NCI-H1436 (cell line): Measurements from ENCODE around the gene SLC17A9.

ENCODE experiments used
- DNase-seq: peaks from one replicate; lab custom pipeline; 2025; lab: John Stamatoyannopoulos, UW

Gene SLC17A9

DNA sequence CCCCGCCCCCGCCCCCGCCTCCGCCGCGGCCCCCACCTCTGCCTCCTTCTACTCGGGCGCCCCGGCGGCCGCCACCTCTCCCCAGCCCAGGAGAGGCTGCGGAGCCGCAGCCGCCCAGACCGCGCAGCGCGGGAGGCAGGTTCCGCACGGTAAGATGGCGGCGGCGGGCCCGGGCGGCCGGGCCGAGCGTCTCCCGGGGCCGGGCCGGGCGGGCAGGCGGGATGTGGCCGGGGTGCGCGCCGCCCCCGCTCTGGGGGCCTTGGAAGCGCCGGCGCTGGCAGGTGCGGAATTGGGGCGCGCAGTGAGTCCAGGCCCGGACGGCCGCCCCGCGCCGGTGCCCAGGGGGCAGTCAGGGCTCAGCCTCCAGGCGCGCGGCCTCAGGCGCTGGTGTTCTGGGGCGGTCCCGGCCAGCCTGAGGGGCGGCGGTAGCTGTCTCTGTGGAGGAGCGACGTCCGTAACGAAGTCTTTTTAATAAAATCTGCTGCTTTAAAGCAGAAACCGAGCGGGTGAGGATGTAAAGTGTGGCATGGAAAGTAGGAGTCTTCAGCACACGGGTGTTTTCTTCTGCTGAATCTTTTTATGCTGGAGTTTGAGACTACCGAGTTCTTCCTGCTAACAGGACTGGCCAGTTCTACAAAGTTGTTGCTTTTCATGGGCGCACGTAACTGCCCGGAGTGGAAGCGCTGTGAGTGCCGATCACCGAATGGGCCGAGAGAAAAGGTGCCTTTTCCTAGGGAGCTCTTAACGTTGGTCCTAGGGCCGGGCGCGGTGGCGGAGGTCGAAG, 14.2 kb upstream of the SLC17A9 start, which contains the start of gene GID8:
Gene GID8 (plus strand): TSS at position 43 of the 784 bp plus-strand sequence. CDS start 3,356 bp downstream, outside the sequence.
- DNase-seq = no peak

DNA sequence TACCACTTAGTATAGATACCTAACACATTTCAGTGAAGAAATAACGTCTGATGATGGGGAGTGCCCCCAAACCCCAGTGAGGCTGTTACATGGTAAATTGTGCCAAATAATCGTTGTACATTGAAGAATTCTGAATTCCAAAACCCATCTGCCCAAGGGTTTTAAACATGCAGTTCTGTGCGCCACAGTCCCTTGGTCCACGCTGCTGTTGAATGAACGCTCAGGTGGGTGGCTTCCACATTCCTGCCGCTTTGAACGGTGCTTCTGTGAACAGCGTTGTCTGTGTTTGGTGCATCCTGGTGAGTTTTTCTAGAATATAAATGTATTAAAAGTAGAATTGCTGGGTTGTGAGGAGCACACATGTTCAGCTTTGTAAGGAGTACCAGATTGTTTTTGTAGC, 11.6 kb upstream of the SLC17A9 start:
- no peak for DNase-seq

DNA sequence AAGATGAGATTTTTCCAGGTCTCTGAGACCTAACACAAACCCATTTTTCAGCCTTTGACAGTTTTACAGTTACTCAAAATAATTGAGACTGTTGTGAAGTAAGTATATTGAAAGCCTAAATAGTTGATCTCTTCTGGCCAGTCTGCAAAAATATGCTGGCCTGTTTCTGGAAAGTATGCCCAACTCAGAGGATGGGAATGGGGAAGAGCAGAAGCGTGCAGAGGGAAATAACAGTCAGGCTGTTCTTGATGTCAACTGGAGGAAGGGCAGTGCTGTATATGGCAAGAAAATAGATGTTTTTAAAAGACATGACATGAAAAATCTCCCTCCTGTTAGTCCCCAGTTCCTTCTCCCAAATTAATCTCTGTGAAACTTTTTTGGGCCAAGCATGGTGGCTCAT, 10.7 kb upstream of the SLC17A9 start:
- no peak for DNase-seq

DNA sequence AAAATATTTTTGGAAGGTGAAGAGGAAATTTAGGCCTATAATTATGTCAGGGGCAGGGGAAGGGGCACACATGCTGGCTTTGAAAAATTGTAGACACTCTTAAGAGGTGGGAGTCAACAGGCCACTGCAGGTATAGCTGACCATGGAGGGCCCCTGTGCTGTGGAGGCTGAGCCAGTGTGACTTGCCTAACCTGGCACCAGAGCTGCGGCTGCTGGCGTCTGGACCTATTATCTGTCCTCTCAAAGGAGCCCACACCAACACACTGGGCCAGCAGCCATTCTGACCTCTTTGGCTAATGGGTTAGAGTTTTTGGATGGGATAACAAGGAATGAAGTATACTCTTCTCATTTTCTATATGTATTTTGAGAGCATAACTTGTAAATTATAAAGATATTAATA, 10.1 kb upstream of the SLC17A9 start:
- DNase-seq = no peak

DNA sequence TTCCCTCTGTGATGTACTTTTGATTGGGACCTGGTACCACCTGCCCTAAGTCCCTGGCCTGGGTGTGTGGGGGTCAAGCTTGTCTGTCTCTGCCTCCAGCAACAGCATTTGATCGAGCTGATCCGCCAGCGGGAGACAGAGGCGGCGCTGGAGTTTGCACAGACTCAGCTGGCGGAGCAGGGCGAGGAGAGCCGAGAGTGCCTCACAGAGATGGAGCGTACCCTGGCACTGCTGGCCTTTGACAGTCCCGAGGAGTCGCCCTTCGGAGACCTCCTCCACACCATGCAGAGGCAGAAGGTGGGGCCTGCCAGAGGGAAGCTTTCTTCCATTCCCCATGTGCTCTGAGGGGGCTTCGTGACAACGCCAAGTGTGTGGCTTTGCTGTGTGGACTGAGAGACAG, 9.1 kb upstream of the SLC17A9 start:
- no peak for DNase-seq

DNA sequence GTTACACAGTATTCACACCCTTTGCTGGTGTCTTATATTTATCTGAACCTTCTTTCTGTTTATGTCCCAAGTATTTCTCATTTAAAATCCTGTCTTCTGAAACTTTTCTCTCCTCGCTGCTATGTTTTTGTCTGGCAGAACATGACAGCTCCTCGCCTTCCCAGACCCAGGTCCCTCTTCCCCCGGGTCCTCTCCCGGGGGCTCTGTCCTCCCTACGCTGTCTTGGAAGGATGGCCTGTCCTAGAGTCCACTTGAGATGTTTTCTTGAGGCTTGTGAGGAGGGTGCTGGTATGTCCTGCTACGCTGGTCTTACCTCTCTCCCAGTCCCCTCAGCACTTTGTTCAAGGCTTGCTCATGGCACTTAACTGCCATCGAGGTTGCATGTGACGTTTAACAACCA, 8.3 kb upstream of the SLC17A9 start:
- no peak for DNase-seq

DNA sequence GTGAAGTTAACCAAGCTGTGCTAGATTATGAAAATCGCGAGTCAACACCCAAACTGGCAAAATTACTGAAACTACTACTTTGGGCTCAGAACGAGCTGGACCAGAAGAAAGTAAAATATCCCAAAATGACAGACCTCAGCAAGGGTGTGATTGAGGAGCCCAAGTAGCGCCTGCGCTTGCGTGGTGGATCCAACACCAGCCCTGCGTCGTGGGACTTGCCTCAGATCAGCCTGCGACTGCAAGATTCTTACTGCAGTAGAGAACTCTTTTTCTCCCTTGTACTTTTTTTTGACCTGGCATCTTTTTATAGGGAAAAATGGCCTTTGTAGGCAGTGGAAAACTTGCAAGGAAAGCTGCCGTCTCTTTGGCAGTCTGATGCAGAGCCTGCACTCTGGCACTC, 7.8 kb upstream of the SLC17A9 start:
- no peak for DNase-seq

DNA sequence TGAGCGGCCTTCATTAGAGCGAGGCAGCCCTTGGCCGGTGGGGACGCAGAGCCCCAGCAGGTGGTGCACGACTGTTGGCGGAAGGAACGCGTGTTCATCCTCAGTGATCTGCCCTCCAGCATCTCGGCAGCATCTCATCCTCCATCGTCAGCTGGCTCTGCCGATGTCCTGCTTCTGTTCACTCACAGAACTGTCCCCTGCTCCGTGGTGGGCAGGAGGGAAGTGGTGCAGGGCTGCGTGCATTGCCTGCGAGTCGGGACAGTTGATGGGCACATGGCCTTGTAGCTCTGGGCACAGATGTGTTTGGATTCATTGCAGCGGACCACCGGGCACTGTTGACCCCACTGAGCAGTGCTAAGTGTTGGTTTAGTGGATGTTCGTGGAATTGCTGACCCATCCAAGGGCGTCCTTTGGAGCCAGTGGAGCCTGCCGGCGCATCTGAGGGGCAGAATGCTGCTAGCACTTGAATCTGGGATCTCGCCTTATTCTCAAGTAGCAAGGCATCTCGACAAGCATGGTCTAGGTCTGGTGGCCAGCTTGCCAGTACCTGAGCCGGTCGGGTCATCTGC, 6.7 kb upstream of the SLC17A9 start:
- no peak for DNase-seq

DNA sequence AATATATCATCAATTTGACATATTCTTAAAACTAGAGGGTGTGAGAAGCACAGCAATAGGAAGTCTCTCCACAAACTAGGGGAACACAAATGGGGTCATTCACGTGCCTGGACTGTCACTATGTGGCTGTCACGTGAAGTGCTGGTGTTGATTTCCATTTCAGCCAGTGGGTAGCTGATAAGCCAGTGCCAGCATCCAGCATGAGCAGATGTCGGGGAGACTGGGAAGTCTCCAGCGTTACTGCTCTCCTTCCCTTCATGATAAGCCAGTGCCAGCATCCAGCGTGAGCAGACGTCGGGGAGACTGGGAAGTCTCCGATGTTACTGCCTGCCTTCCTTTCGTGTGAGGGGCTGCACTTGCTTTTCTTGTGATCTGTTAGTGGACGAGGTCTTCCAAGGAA, 5.6 kb upstream of the SLC17A9 start:
- DNase-seq = no peak

DNA sequence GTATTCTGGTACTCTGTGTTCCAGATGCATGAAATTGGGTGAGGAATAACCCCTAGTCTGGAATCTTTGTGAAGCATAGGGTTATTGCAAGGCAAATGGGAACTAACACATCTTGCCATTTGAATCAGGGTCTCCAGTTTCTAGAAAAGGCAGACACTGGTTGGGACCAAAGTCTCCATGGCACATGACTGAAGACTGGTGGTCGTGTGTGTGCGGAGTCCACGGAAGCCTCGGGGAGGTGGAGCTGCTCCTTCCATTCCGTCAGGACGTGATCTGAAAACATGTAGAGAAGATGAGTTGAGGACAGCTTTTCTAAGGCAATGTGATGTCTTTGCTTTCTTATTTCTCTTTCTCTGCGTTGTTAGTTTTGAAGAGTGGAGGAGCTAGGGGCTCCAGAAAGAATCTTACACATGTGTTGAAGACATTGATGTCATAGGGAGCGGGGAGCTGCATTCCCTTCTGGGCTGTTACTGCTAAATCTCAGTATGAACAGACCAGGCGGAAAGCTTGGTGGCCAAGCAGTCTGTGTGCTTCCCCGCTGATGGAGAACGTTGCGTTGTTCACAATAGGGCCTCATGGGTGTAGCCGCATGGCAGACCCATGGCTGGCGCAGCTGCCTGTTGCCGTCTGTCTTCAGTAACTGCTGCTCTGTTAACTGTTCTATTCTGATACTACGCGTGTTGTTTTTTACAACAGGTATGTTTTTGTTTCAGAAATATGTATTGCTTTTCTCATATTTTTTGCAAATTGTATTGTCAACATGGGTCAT, 4.8 kb upstream of the SLC17A9 start:
- no peak for DNase-seq

DNA sequence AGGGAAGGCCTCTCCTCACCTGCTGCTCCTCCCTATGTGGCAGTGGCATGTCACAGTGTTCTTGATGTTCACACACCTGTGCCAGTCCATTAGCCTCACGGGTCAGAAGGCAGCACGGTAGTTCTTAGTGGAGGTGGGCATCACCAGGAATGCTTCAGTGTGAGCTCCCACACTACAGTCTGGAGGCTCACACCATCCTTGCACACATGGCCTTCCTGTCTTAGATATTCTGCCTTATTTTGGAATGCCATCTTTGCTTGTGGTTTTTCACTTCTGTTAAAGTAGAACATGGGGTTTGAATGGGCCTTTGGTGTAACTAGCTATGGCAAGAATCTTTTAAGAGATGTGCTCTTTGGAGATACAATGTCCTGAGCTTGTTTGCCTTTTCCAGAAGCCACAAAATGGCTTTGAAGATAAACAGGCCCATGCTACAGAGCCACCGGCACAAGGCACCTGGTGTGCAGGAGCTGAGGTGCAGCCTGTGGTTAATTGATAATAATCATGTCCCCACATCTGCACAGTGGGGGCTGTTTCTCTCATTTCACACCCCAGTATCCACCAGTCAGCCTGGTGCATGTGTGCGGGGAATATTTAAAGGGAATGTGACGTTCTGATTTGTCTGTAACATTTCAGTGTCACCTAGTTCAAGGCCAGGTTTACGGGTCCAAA, 3.2 kb upstream of the SLC17A9 start:
- no peak for DNase-seq

DNA sequence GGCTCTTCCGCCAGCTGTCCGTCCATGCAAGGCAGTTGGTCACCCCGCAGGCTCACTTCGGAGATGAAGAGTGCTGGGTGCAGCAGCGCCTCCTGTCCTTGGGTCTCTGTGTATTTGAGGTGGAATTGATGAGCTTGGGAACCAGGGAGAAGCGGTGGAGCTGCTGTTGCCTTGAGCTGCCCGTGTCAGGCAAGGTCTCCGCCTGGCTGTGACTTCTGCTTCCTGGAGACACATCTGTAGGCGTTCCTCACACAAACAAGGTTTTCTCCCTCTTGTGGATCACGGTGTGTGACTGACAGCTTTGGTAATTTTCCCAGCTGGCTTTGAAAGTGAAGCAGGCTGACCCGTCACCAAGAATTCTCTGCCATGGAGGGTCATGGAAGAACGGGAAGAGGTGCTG, 2.5 kb upstream of the SLC17A9 start:
- DNase-seq = no peak

DNA sequence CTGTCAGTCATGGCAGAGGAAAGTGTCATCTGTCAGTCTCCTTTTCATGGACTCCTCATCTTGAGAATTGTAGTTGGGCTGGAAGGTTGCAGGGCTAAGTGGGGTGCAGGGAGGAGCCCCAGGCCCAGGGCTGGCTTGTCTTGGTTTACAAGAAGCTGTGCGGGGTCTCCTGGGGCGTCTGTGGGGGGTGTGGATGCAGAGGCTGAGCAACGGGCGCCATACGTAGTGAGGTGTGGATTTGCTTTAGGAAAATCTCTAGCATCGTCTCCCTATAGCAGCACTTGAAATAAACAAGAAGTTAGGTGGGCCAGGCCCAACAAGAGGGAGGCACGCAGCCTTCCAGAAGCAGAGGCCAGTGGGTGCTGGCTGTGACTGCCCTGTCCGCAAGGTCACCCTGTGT, 1.8 kb upstream of the SLC17A9 start:
- no peak for DNase-seq

DNA sequence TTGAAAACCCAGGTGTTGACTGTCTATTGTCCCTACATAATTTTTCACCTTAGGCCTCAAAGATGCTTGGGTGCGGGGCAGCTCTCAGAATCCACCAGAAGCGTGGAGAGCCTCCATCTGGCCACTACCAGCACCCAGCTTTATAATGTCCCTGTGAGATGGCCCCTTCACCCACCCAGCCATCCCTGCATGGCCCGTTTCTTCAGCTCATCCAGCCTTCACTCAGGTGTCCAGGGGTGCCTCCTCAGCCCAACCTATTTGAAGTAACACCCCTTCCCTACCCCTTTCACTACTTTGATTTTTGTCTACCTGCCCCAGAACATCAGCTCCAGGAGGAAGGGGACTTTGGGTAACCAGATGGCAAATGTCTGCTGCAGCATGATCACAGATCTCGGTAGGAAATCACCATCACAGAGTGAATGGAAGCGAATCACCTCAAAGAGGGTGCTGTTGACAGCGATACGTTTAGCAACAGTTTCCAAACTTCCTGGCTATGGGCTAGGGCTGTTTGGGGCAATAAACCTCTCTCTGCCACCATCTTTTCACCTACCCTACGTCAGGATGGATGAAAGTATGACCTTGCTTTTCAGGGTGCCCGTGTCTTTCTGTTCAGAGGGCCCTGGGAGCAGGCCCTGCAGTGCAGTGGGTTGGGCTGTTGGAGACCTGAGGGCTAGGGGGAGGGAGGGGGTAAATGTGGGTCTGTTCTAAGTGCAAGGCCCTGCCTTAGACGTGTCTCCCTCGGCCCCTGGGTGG, 1.2 kb upstream of the SLC17A9 start:
- no peak for DNase-seq

DNA sequence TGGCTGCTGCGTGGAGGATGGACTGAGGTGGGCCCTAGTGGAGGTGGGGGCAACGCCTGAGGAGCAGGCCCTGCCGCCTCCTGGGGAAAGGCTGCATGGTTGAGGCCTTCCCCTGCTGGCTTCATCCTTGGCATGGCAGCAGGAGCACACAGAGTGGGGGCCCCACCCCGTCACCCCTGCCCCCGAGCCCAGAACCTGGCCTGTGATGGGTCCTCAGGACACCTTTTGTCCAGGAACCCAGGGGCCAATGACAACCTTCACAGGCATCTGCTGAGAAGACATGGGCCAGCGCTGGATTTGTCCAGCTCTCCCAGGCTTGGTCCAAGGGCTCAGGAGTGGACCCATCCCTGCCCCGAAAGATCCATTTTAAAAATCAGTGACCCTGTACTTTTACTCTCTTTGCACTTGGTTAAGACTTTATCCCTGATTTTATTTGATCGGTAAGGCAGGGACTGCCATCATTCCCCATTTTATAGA, 575 bp upstream of the SLC17A9 start:
- DNase-seq = no peak

DNA sequence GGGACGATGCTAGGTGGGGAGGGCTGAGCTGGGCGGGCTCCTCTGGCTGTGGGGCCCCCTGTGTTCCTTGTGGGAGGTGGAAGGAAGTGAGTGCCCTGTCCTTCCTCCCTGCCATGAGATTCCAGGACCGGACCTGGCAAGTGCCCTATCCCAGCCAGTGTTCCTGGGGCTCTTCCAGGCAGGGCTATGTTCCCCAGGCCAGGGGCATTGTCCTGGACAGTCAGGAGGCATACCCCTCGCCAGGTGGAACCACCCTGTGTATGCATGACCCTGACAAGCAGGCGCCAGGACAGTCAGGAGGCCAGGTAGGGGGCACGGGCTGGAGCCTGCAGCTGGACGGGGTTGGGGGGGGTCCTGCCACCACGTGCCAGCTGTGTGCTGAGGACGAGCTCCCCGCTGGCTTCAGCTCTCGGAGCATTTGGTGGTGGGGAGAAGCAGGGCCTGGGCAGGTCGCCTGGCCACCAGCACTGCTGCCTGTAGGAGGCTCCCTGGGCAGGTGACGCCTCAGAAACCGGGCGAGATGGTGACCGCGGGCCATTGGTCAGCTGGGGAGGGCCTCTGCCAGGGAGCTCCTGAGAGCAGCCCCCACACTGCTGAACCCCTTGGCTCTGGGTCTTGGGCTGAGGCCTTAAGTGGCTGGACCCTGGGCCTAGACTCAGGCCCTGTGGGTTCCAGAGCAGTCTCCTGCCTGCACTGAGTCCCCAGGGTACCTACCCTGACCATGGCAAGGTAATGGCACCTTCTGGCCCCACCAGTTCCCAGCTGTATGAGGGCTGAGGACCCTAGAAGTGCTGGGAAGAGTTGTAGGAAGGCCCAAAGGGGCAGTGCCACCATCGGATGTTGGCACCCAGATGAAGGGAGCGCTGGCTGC, 694 bp downstream of the SLC17A9 start:
- no peak for DNase-seq

DNA sequence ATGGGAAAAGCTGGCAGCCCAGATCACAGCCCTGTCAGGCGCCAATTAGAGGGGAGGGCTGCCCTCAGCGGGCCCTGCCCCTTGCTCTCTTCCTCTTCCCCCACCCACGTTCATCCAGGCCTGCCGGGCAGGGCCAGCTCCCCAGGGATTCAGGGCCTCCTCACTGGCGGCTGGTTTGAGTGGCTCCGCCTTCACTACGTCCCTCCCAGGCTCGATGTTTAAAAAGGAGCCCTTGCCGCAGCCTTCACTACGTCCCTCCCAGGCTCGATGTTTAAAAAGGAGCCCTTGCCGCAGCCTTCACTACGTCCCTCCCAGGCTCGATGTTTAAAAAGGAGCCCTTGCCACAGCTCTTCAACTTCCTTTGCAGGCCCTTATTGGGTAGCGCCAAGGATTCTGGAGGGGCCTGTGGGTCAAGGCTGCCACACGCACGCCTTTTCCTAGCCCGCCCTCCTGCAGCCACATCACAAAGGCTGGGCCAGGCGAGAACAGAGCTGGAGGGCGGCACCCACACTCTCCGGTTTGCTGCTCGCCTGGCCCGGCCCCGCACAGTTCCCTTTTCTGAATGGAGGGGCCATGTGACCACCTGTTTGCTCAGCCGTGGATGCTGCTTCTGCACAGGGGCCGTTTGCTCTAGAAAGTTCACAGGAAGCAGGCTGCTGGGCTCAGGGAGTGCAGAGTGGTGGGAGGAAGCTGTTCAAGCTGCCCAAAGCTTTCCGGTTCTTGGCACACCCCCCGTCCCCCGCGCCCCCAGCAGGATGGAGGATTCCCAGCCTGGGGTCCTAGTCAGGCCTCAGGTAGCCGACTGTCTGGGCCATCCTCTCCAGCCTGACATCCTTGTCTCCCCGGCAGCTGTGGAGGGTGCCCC, 1.6 kb downstream of the SLC17A9 start:
- peak; percentile 85 for DNase-seq

DNA sequence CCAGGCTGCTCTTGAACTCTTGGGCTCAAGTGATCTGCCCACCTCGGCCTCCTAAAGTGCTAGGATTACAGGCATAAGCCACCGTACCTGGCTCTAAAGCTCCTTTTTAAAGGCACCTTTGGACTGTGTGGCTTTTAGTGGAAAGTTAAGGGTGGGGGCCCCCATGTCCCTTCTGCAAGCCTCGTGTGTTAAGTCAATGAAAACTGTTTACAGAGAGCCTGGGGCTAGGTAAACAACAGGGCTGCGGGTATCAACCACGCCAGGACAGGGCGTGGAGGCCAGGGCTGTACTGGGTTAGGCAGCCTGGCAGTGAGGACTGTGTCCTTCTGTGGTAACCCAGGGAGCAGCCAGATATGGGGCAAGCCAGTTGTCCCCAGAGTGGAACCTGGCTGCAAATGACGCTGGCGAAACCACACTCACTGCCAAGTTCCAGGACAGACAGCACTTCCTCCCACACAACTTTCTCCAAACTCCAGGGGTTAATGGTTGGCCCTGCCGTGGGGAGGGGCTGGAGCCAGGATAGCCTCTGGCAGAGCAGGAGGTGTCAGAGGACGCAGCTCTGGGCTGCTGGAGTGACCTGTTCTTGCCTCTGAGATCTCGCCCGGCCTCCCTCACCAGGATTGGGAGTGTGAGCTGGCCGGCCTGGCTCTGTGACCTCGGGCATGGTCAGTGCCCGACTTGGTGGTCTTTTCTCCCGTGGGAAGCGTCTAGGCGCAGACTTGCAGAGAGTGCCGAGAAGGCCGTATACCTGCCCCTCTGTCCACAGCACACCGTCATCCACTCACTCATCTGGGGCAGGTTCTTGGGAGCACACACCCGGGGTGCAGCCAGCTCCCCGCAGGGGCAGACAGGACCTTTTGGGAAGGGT, 3.2 kb downstream of the SLC17A9 start:
- DNase-seq = no peak
